ENCODE measurements around the gene KAT7. TPM values are rescaled to one million over a fixed set of nuclear protein-coding genes. Genes with fewer than 3 reads are reported as not detected.

The KAT7 gene
- total RNA-seq, 1 donor from 2014 or later, result 64.0 TPM

DNA sequence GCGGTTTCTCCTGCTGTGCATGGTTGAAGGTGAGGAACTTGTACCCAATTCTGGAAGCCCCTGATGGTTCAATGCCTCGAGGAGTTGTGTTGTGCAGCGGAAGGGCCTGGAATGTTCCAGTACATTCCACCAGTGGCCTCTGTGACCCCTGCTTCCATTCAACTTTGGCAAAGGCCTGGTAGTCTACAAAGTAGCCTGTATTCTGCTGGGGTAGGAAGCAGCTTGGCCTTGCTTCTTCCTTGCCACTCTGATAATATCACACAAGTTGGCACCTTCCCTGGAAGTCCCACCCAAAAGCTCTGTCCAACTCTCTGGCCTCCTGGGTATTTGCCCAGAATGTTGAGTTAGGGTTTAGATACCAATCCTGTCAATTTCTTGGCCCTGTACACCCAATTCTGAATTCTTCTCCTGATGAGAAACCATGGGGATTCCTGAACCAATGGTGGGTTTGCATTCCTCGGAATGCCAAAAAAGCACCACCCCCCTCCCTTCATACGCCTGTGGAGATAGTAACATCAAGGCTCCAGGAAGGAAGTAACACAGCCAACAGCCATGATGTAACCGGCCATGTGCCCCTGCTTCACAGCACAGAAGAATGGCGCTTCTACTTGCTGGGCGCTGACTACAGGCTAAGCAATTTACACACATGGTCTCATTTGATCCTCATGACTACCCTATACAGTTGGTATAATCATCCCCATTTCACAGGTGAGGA is 12.8 kb upstream of the KAT7 start:
- no peak overlapping the region for H3K27ac Mint-ChIP-seq
- H3K27me3 Mint-ChIP-seq, result peaks cover 2% of the 10 kb centered on the region
- peaks cover 4% of the 10 kb centered on the region for H3K4me1 Mint-ChIP-seq (ENCODE audit: unreplicated experiment)
- H3K9me3 Mint-ChIP-seq, result no peaks in the 10 kb centered on the region
- H3K4me3 Mint-ChIP-seq, result no peak overlapping the region
- no peaks in the 10 kb centered on the region for H3K36me3 Mint-ChIP-seq
- TF ChIP-seq CTCF (conservative IDR thresholded peaks at IDR 0.05), result no peak
- no peak for DNase-seq (ENCODE audit: extremely low spot score, unreplicated experiment)

DNA sequence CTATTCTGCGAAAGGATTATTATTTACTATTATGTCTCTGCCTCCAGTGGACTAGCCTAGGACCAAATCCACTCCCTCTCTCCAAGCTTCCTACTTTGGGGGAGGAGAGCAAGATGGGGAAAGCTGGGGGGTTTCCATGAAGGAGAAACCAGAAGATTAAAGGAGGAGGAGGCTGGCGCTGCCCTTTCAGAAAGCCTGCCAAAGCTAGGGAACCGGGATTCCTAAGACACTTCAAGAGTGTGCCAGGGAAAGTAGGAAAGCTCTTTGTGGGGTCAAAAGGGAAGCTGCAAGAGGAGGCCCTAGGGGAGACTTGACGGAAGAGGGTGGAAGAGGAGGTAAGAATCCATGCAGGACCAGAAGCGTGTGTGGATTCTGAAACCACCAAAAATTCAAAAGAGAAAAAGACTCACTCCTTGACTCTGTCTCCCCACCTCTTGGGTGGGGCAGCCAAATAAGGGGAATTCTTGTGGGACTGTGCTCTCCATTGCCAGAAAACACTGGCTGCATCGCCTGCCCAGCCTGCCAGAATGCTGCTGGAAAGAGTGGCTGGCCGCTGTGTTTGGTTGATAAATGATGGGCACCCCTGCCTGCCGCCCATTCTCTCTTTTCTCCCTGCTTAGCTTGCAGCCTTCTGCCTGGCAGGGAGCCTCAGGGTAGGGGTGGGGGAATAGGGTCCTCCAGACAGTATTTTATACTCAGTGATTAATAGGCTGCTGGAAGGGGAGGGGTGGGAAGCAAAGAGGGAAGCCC is 11.8 kb upstream of the KAT7 start:
- DNase-seq (ENCODE audit: extremely low spot score, unreplicated experiment), result no peak
- Mint-ChIP-seq H3K9me3 (no peaks in the 10 kb centered on the region), H3K27ac (no peak overlapping the region), H3K4me1 (ENCODE audit: unreplicated experiment) (peaks cover 4% of the 10 kb centered on the region), H3K36me3 (no peaks in the 10 kb centered on the region), H3K4me3 (no peak overlapping the region), H3K27me3 (no peaks in the 10 kb centered on the region)
- TF ChIP-seq CTCF (conservative IDR thresholded peaks at IDR 0.05), result no peak

DNA sequence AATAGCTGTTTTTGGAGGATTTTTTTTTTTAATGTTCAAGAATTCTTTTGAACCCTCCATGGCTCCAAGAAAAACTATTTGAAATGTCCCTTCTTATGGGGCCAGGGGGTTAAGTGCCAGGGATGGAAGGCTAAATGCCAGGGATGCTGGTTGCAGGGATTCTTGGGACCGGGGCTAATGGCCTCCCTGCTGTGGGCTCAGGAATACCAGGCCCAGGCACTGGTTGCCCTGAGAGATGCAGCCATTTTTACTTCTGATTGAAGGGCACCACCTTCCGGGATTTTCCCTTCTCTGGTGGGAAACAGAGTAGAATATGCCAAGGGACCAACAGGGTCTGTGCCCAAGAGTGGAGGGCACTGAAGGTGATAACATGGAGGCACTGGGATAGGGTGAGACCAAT is 10.9 kb upstream of the KAT7 start:
- H3K27ac Mint-ChIP-seq, result no peak overlapping the region
- H3K27me3 Mint-ChIP-seq, result no peaks in the 10 kb centered on the region
- no peaks in the 10 kb centered on the region for H3K9me3 Mint-ChIP-seq
- no peak overlapping the region for H3K4me3 Mint-ChIP-seq
- no peak for TF ChIP-seq CTCF (conservative IDR thresholded peaks at IDR 0.05)
- peaks cover 4% of the 10 kb centered on the region for H3K4me1 Mint-ChIP-seq (ENCODE audit: unreplicated experiment)
- H3K36me3 Mint-ChIP-seq, result no peaks in the 10 kb centered on the region
- no peak for DNase-seq (ENCODE audit: extremely low spot score, unreplicated experiment)

- no peak overlapping the region for H3K27ac Mint-ChIP-seq
- no peaks in the 10 kb centered on the region for H3K27me3 Mint-ChIP-seq
Observed at GRCh38 chr17:49779156-49779738, 9.2 kb upstream of the KAT7 start.

GRCh38 chr17:49779739-49780231 is 8.7 kb upstream of the KAT7 start:
- H3K4me1 Mint-ChIP-seq (ENCODE audit: unreplicated experiment), result peaks cover 4% of the 10 kb centered on the region
- TF ChIP-seq CTCF (conservative IDR thresholded peaks at IDR 0.05), result peak; percentile 58
- H3K9me3 Mint-ChIP-seq, result no peaks in the 10 kb centered on the region
- no peak overlapping the region for H3K4me3 Mint-ChIP-seq
- H3K27me3 Mint-ChIP-seq, result no peaks in the 10 kb centered on the region
- H3K36me3 Mint-ChIP-seq, result no peaks in the 10 kb centered on the region
- DNase-seq (ENCODE audit: extremely low spot score, unreplicated experiment), result no peak
- H3K27ac Mint-ChIP-seq, result no peak overlapping the region

More at GRCh38 chr17:49779156-49779738, 9.2 kb upstream of the KAT7 start:
- TF ChIP-seq CTCF (conservative IDR thresholded peaks at IDR 0.05), result no peak
- no peaks in the 10 kb centered on the region for H3K9me3 Mint-ChIP-seq
- peaks cover 4% of the 10 kb centered on the region for H3K4me1 Mint-ChIP-seq (ENCODE audit: unreplicated experiment)
- no peaks in the 10 kb centered on the region for H3K36me3 Mint-ChIP-seq
- no peak overlapping the region for H3K4me3 Mint-ChIP-seq
- no peak for DNase-seq (ENCODE audit: extremely low spot score, unreplicated experiment)
